ENCODE measurements around the gene ARHGAP31. TPM values are rescaled to one million over a fixed set of nuclear protein-coding genes. Genes with fewer than 3 reads are reported as not detected.
A peak's percentile ranks its signal among the peaks of the same experiment; 100 is the strongest.

ARHGAP31 gene
- total RNA-seq, 2 experiments from 2014 or later, result 9.2 to 9.6 TPM

- Mint-ChIP-seq H3K4me1 (peaks cover 17% of the 10 kb centered on the region), H3K36me3 (ENCODE audit: low read depth) (peaks cover 27% of the 10 kb centered on the region), H3K4me3 (no peak overlapping the region), H3K9me3 (ENCODE audit: low read depth) (no peaks in the 10 kb centered on the region), H3K27me3 (no peaks in the 10 kb centered on the region), H3K27ac (no peak overlapping the region)
- peak; percentile 57 for ATAC-seq
- intact Hi-C loops (cut with DNase I, micrococcal nuclease), result no loop called here
- ChIA-PET CTCF (interaction anchor here (0.9 kb wide), 1 partner anchor 105 kb away, joined by 4 read pairs; no protein-coding TSS in a partner anchor), POLR2A (no interaction called here)
- peak; percentile 28 for DNase-seq
These were observed 101.8 kb downstream of the ARHGAP31 start for GRCh38 chr3:119395923-119396358.

GRCh38 chr3:119396870-119397269, 102.7 kb downstream of the ARHGAP31 start:
- no peak for DNase-seq
- CTCF ChIA-PET, result interaction anchor here (0.9 to 1.1 kb wide), 3 partner anchors 16 to 414 kb away, joined by 3 to 4 read pairs (median 3); no protein-coding TSS in a partner anchor
- Mint-ChIP-seq H3K4me1 (peaks cover 23% of the 10 kb centered on the region), H3K27ac (no peak overlapping the region), H3K9me3 (ENCODE audit: low read depth) (no peaks in the 10 kb centered on the region), H3K36me3 (ENCODE audit: low read depth) (peaks cover 26% of the 10 kb centered on the region), H3K27me3 (no peaks in the 10 kb centered on the region), H3K4me3 (no peak overlapping the region)
- no peak for ATAC-seq
- intact Hi-C loops (cut with DNase I, micrococcal nuclease), result no loop called here
- POLR2A ChIA-PET, result no interaction called here

- Mint-ChIP-seq H3K27ac (no peak overlapping the region), H3K4me3 (no peak overlapping the region), H3K27me3 (no peaks in the 10 kb centered on the region), H3K4me1 (peaks cover 19% of the 10 kb centered on the region), H3K36me3 (ENCODE audit: low read depth) (peaks cover 11% of the 10 kb centered on the region), H3K9me3 (ENCODE audit: low read depth) (no peaks in the 10 kb centered on the region)
- POLR2A ChIA-PET, result no interaction called here
- intact Hi-C loops (cut with DNase I, micrococcal nuclease), result no loop called here
- ATAC-seq (no peak), DNase-seq (no peak)
- CTCF ChIA-PET, result no interaction called here
These were observed 106.3 kb downstream of the ARHGAP31 start for GRCh38 chr3:119400466-119400865.

- ChIA-PET CTCF (no interaction called here), POLR2A (no interaction called here)
- peak overlapping the region; percentile 28 for H3K27ac Mint-ChIP-seq
- H3K27me3 Mint-ChIP-seq, result no peaks in the 10 kb centered on the region
- no peaks in the 10 kb centered on the region for H3K9me3 Mint-ChIP-seq (ENCODE audit: low read depth)
- DNase-seq (no peak), ATAC-seq (no peak)
- peaks cover 13% of the 10 kb centered on the region for H3K4me1 Mint-ChIP-seq
- H3K4me3 Mint-ChIP-seq, result no peak overlapping the region
- intact Hi-C loops (cut with DNase I, micrococcal nuclease), result no loop called here
- H3K36me3 Mint-ChIP-seq (ENCODE audit: low read depth), result peaks cover 11% of the 10 kb centered on the region
These were observed 106.9 kb downstream of the ARHGAP31 start for GRCh38 chr3:119401069-119401468.

GRCh38 chr3:119401503-119402440, 107.6 kb downstream of the ARHGAP31 start:
- H3K36me3 Mint-ChIP-seq (ENCODE audit: low read depth), result peaks cover 11% of the 10 kb centered on the region
- ATAC-seq (no peak), DNase-seq (no peak)
- POLR2A ChIA-PET, result no interaction called here
- no peaks in the 10 kb centered on the region for H3K9me3 Mint-ChIP-seq (ENCODE audit: low read depth)
- H3K4me1 Mint-ChIP-seq, result peaks cover 11% of the 10 kb centered on the region
- no peak overlapping the region for H3K4me3 Mint-ChIP-seq
- no peak overlapping the region for H3K27ac Mint-ChIP-seq
- CTCF ChIA-PET, result no interaction called here
- no peaks in the 10 kb centered on the region for H3K27me3 Mint-ChIP-seq
- intact Hi-C loops (cut with DNase I, micrococcal nuclease), result no loop called here

- H3K27ac Mint-ChIP-seq, result no peak overlapping the region
- H3K27me3 Mint-ChIP-seq, result no peaks in the 10 kb centered on the region
- DNase-seq, result no peak
- H3K36me3 Mint-ChIP-seq (ENCODE audit: low read depth), result peaks cover 11% of the 10 kb centered on the region
- intact Hi-C loops (cut with DNase I, micrococcal nuclease), result no loop called here
- ChIA-PET CTCF (no interaction called here), POLR2A (no interaction called here)
- no peak overlapping the region for H3K4me3 Mint-ChIP-seq
- no peaks in the 10 kb centered on the region for H3K9me3 Mint-ChIP-seq (ENCODE audit: low read depth)
- ATAC-seq, result no peak
- H3K4me1 Mint-ChIP-seq, result peaks cover 11% of the 10 kb centered on the region
These were observed 108.6 kb downstream of the ARHGAP31 start for GRCh38 chr3:119402791-119403190.

GRCh38 chr3:119403201-119403600, 109.0 kb downstream of the ARHGAP31 start:
- no peak for ATAC-seq
- Mint-ChIP-seq H3K27me3 (no peaks in the 10 kb centered on the region), H3K36me3 (ENCODE audit: low read depth) (peaks cover 11% of the 10 kb centered on the region), H3K9me3 (ENCODE audit: low read depth) (no peaks in the 10 kb centered on the region), H3K4me1 (peaks cover 11% of the 10 kb centered on the region), H3K27ac (no peak overlapping the region), H3K4me3 (no peak overlapping the region)
- POLR2A ChIA-PET, result no interaction called here
- intact Hi-C loops (cut with DNase I, micrococcal nuclease), result no loop called here
- DNase-seq, result no peak
- CTCF ChIA-PET, result no interaction called here

- ChIA-PET CTCF (interaction anchor here (1.2 kb wide), 1 partner anchor 9 kb away, joined by 3 read pairs; no protein-coding TSS in a partner anchor), POLR2A (no interaction called here)
- Mint-ChIP-seq H3K27ac (no peak overlapping the region), H3K27me3 (no peaks in the 10 kb centered on the region), H3K4me1 (peaks cover 11% of the 10 kb centered on the region), H3K36me3 (ENCODE audit: low read depth) (peaks cover 18% of the 10 kb centered on the region), H3K4me3 (no peak overlapping the region), H3K9me3 (ENCODE audit: low read depth) (no peaks in the 10 kb centered on the region)
- intact Hi-C loops (cut with DNase I, micrococcal nuclease), result no loop called here
- ATAC-seq, result no peak
- no peak for DNase-seq
These were observed 111.1 kb downstream of the ARHGAP31 start for GRCh38 chr3:119405315-119405714.

- Mint-ChIP-seq H3K27me3 (no peaks in the 10 kb centered on the region), H3K36me3 (ENCODE audit: low read depth) (peaks cover 15% of the 10 kb centered on the region), H3K27ac (no peak overlapping the region), H3K9me3 (ENCODE audit: low read depth) (no peaks in the 10 kb centered on the region), H3K4me3 (no peak overlapping the region), H3K4me1 (no peaks in the 10 kb centered on the region)
- DNase-seq (no peak), ATAC-seq (no peak)
- intact Hi-C loops (cut with DNase I, micrococcal nuclease), result no loop called here
- ChIA-PET POLR2A (no interaction called here), CTCF (no interaction called here)
These were observed 114.2 kb downstream of the ARHGAP31 start for GRCh38 chr3:119408243-119408950.

- no peak for ATAC-seq
- no peak overlapping the region for H3K27ac Mint-ChIP-seq
These were observed 115.7 kb downstream of the ARHGAP31 start for GRCh38 chr3:119409844-119410243.

GRCh38 chr3:119413603-119414280, 119.6 kb downstream of the ARHGAP31 start:
- no peaks in the 10 kb centered on the region for H3K27me3 Mint-ChIP-seq
- ATAC-seq (no peak), DNase-seq (no peak)
- CTCF ChIA-PET, result interaction anchor here (0.6 to 1.5 kb wide), 2 partner anchors 8 to 172 kb away, joined by 3 read pairs; no protein-coding TSS in a partner anchor
- no peak overlapping the region for H3K4me3 Mint-ChIP-seq
- no peaks in the 10 kb centered on the region for H3K9me3 Mint-ChIP-seq (ENCODE audit: low read depth)
- intact Hi-C loops (cut with DNase I, micrococcal nuclease), result no loop called here
- no peak overlapping the region for H3K27ac Mint-ChIP-seq
- H3K36me3 Mint-ChIP-seq (ENCODE audit: low read depth), result peaks cover 17% of the 10 kb centered on the region
- POLR2A ChIA-PET, result no interaction called here
- H3K4me1 Mint-ChIP-seq, result no peaks in the 10 kb centered on the region

More at GRCh38 chr3:119409844-119410243, 115.7 kb downstream of the ARHGAP31 start:
- POLR2A ChIA-PET, result no interaction called here
- no peak for DNase-seq
- no peaks in the 10 kb centered on the region for H3K9me3 Mint-ChIP-seq (ENCODE audit: low read depth)
- H3K4me1 Mint-ChIP-seq, result no peaks in the 10 kb centered on the region
- CTCF ChIA-PET, result no interaction called here
- intact Hi-C loops (cut with DNase I, micrococcal nuclease), result no loop called here
- no peak overlapping the region for H3K4me3 Mint-ChIP-seq
- no peaks in the 10 kb centered on the region for H3K27me3 Mint-ChIP-seq
- H3K36me3 Mint-ChIP-seq (ENCODE audit: low read depth), result peaks cover 15% of the 10 kb centered on the region
